HG02884 (cell line): ENCODE measurements around the gene ACE.

Experiments
- ATAC-seq: cut with Tn5 transposase; IDR thresholded peaks from one replicate; pipeline ENCODE4 v1.9.1; 2021; ENCODE audit warnings: mild to moderate bottlenecking, moderate library complexity; ENCODE audit not compliant: unreplicated experiment

Gene ACE

DNA sequence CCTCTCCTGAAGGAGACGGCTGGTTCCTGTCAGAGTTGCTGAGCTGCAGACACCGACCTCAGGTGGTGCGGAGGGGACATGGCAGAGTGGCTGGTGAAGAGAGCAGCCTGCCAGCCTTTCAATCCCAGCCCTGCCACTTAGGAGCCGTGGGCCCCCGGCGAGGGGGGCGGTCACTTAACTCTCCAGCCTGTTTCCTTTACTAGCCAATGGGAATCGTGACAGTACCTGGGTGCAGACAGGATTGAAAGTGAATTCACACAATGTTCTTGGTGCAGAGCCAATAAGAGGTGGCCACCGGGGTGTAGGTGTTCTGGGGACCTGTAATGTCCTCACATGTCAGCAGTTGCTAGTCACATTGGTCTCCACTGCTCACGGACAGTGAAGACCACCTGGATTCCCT, 13.5 kb downstream of the ACE start:
- ATAC-seq, result no peak

DNA sequence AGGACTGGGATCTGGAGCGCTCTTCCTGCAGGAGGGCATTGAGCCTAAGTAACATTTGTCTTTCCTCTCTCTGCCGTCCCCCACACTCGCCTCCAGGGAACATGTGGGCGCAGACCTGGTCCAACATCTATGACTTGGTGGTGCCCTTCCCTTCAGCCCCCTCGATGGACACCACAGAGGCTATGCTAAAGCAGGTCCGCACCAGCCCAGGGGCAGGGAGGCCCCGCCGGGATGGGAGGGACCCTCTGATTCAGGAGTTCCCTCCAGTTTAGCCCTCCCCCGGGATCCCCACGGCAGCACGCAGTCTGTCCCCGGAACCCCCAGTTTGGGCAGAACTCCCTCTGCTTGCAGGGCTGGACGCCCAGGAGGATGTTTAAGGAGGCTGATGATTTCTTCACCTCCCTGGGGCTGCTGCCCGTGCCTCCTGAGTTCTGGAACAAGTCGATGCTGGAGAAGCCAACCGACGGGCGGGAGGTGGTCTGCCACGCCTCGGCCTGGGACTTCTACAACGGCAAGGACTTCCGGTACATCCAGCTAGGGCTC, 14.1 kb downstream of the ACE start:
- no peak for ATAC-seq

- no peak for ATAC-seq
Observed at GRCh38 chr17:63491413-63491812, 14.6 kb downstream of the ACE start.

- no peak for ATAC-seq
Observed at GRCh38 chr17:63491977-63492618, 15.2 kb downstream of the ACE start.

DNA sequence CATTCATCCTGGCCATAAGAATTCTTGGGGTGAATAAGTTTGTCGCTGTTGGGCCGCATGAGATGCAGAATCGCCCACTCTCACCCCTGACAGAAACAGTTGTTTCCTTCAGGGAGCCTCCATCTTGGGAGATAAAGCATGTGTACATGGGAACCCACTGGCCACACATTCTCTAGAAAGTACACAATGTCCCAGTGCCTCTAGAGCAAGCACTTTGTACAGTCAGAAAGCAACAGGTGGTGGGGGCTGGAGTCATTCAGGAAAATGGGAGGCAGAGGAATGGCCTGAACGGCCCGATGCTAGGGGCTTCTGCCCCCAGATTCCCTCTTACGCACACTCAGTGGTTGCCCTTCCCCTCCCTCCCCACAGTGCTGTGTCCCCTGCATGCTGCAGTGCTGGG, 16.1 kb downstream of the ACE start:
- no peak for ATAC-seq

DNA sequence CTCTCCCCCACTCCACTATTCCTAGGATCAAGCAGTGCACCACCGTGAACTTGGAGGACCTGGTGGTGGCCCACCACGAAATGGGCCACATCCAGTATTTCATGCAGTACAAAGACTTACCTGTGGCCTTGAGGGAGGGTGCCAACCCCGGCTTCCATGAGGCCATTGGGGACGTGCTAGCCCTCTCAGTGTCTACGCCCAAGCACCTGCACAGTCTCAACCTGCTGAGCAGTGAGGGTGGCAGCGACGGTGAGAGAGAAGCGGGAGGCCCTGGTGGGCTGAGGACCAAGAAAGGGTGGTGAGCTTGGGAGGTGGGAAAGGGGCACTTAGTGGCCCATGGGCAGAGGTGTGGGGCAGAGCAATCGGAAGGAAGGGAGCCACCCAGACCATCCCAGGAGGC, 16.6 kb downstream of the ACE start:
- no peak for ATAC-seq

- ATAC-seq, result no peak
Observed at GRCh38 chr17:63494300-63494928, 17.6 kb downstream of the ACE start.

- ATAC-seq, result no peak
Observed at GRCh38 chr17:63495491-63495890, 18.6 kb downstream of the ACE start.

DNA sequence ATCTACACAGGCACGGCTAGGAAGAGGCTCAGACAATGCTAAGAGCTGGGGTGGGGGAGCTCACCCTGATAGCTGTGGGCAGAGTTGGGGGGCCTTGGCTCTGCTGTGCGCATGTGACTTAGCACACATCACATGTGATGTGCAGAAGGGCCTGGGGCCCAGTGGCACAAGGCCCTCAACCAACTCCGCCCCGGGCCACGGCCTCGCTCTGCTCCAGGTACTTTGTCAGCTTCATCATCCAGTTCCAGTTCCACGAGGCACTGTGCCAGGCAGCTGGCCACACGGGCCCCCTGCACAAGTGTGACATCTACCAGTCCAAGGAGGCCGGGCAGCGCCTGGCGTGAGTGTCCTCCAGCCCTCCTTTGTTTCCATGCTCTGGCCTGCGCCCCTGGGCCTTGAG, 19.3 kb downstream of the ACE start:
- ATAC-seq, result no peak

GRCh38 chr17:63496663-63497400, 20.0 kb downstream of the ACE start:
- ATAC-seq, result no peak

- ATAC-seq, result no peak
Observed at GRCh38 chr17:63497708-63498483, 21.0 kb downstream of the ACE start.

GRCh38 chr17:63498626-63499195, 21.9 kb downstream of the ACE start:
- no peak for ATAC-seq

- no peak for ATAC-seq
Observed at GRCh38 chr17:63500543-63501390, 23.9 kb downstream of the ACE start.

DNA sequence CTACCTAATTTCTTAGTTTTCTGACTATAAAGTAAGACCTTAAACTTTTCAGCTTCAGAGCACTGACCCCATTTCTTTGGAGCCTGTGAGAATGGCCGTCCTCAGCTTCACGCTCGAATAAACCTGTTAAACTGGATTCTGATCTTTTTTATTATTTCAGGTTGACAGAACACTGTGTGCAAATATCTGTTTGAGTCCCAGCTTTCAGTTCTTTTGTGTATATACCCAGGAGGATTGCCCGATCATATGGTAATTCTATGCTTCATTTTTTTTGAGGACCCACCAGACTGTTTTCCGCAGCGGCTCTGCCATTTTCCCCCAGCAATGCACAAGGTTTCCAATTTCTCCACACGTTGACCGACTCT, 26.5 kb downstream of the ACE start:
- no peak for ATAC-seq

GRCh38 chr17:63504261-63504660, 27.4 kb downstream of the ACE start:
- no peak for ATAC-seq

- ATAC-seq, result no peak
Observed at GRCh38 chr17:63505341-63505740, 28.5 kb downstream of the ACE start.

DNA sequence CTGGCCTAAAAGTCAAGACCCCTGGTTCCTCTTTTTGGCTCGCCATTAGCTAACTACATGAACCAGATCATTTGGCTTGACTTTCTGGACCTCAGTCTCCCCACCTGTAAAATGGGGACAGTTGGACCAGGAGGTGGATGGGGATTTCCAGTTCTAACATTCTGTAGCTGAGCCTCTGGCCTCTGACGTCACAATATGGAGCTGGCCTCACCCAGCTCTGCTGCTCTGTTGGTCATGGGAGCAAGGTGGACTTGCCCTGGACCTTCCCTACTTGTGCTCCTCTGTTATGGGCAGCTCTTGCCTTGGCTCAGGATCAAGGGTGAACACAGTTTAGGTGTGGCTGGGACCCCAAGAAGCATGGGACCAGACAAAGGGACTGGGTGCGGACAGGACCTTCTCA, 29.8 kb downstream of the ACE start:
- no peak for ATAC-seq

GRCh38 chr17:63511331-63511730, 34.5 kb downstream of the ACE start:
- no peak for ATAC-seq

GRCh38 chr17:63512388-63512787, 35.5 kb downstream of the ACE start:
- no peak for ATAC-seq
